NCI-H748 (cell line): ENCODE measurements around the gene TBX15.
A peak's percentile ranks its signal among the peaks of the same experiment; 100 is the strongest.

Source experiments
- DNase-seq: peaks from one replicate; lab custom pipeline; 2025; ENCODE audit not compliant: unreplicated experiment; lab: John Stamatoyannopoulos, UW

The TBX15 gene

GRCh38 chr1:119002028-119002686, 14.0 kb upstream of the TBX15 start:
- no peak for DNase-seq

- DNase-seq, result no peak
These were observed 13.3 kb upstream of the TBX15 start for GRCh38 chr1:119001181-119002027.

- DNase-seq, result no peak
These were observed 12.4 kb upstream of the TBX15 start for GRCh38 chr1:119000371-119001180.

GRCh38 chr1:118999348-119000071, 11.4 kb upstream of the TBX15 start:
- DNase-seq, result no peak

GRCh38 chr1:118998171-118998570, 10.0 kb upstream of the TBX15 start:
- no peak for DNase-seq

GRCh38 chr1:118997225-118997624, 9.1 kb upstream of the TBX15 start:
- DNase-seq, result no peak

GRCh38 chr1:118995312-118996016, 7.3 kb upstream of the TBX15 start:
- no peak for DNase-seq

- DNase-seq, result no peak
These were observed 5.5 kb upstream of the TBX15 start for GRCh38 chr1:118993700-118994026.

GRCh38 chr1:118992868-118993699, 4.9 kb upstream of the TBX15 start:
- DNase-seq, result no peak

- DNase-seq, result no peak
These were observed 4.2 kb upstream of the TBX15 start for GRCh38 chr1:118992237-118992825.

- DNase-seq, result no peak
These were observed 3.3 kb upstream of the TBX15 start for GRCh38 chr1:118991448-118991847.

- no peak for DNase-seq
These were observed 2.5 kb upstream of the TBX15 start for GRCh38 chr1:118990513-118991152.

GRCh38 chr1:118989878-118990378, 1.8 kb upstream of the TBX15 start:
- no peak for DNase-seq

- DNase-seq, result no peak
These were observed 1.1 kb upstream of the TBX15 start for GRCh38 chr1:118989006-118989815.

GRCh38 chr1:118987468-118988185, 516 bp downstream of the TBX15 start:
- peak; percentile 71 for DNase-seq

GRCh38 chr1:118986555-118987467, 1.3 kb downstream of the TBX15 start:
- DNase-seq, result no peak
